HS-27A (cell line): ENCODE results near the gene ANKRD33B.

ENCODE experiments used
- DNase-seq: peaks from one replicate; pipeline ENCODE4 v3.0.0-alpha.2; 2012; ENCODE audit warnings: low read depth, missing footprints

ANKRD33B gene

GRCh38 chr5:10676946-10677345 lies 113.1 kb downstream of the ANKRD33B start:
- DNase-seq: no peak

GRCh38 chr5:10677533-10677932 lies 113.7 kb downstream of the ANKRD33B start:
- DNase-seq: no peak

- no peak for DNase-seq
Observed at GRCh38 chr5:10678244-10678643, 114.4 kb downstream of the ANKRD33B start.

- DNase-seq: no peak
Observed at GRCh38 chr5:10679336-10679988, 115.6 kb downstream of the ANKRD33B start.

GRCh38 chr5:10680876-10681481 lies 117.1 kb downstream of the ANKRD33B start:
- DNase-seq: no peak

GRCh38 chr5:10681731-10682679 lies 118.1 kb downstream of the ANKRD33B start:
- no peak for DNase-seq

- DNase-seq: no peak
Observed at GRCh38 chr5:10682801-10683525, 119.1 kb downstream of the ANKRD33B start.

- no peak for DNase-seq
Observed at GRCh38 chr5:10684303-10685086, 120.6 kb downstream of the ANKRD33B start.

- no peak for DNase-seq
Observed at GRCh38 chr5:10685115-10685521, 121.2 kb downstream of the ANKRD33B start.

- no peak for DNase-seq
Observed at GRCh38 chr5:10686890-10687289, 123.0 kb downstream of the ANKRD33B start.

- DNase-seq: no peak
Observed at GRCh38 chr5:10688651-10689171, 124.8 kb downstream of the ANKRD33B start.

GRCh38 chr5:10689391-10690081 lies 125.7 kb downstream of the ANKRD33B start:
- no peak for DNase-seq

GRCh38 chr5:10690460-10691440 lies 126.9 kb downstream of the ANKRD33B start:
- no peak for DNase-seq

- peak; percentile 92 for DNase-seq
Observed at GRCh38 chr5:10691826-10692785, 128.2 kb downstream of the ANKRD33B start.

GRCh38 chr5:10695055-10695649 lies 131.3 kb downstream of the ANKRD33B start:
- no peak for DNase-seq

GRCh38 chr5:10695759-10696543 lies 132.1 kb downstream of the ANKRD33B start:
- DNase-seq: no peak
